NCI-H748 (cell line): ENCODE measurements around the gene PDZD2.
"Not testable (repeated sequence)": the region's sequence is repeated elsewhere in the genome, so short reads cannot be mapped to it uniquely, and the experiment has no call there.

ENCODE experiments used
- DNase-seq: peaks from one replicate; lab custom pipeline; 2025; ENCODE audit not compliant: unreplicated experiment; lab: John Stamatoyannopoulos, UW

PDZD2 gene

GRCh38 chr5:31731710-31732301 is 92.9 kb downstream of the PDZD2 start:
- no peak for DNase-seq

GRCh38 chr5:31732821-31733220 is 93.9 kb downstream of the PDZD2 start:
- not testable (repeated sequence) for DNase-seq

GRCh38 chr5:31733371-31733770 is 94.4 kb downstream of the PDZD2 start:
- DNase-seq, result no peak

- DNase-seq, result no peak
Observed at GRCh38 chr5:31736127-31736526, 97.2 kb downstream of the PDZD2 start.

- no peak for DNase-seq
Observed at GRCh38 chr5:31738199-31738598, 99.3 kb downstream of the PDZD2 start.

- no peak for DNase-seq
Observed at GRCh38 chr5:31741496-31741895, 102.6 kb downstream of the PDZD2 start.

GRCh38 chr5:31743678-31744077 is 104.7 kb downstream of the PDZD2 start:
- DNase-seq, result no peak

- no peak for DNase-seq
Observed at GRCh38 chr5:31748458-31749172, 109.7 kb downstream of the PDZD2 start.

GRCh38 chr5:31750215-31750614 is 111.3 kb downstream of the PDZD2 start:
- DNase-seq, result no peak

GRCh38 chr5:31751610-31752009 is 112.7 kb downstream of the PDZD2 start:
- no peak for DNase-seq

- DNase-seq, result peak; percentile 54
Observed at GRCh38 chr5:31753700-31754357, 114.9 kb downstream of the PDZD2 start.

GRCh38 chr5:31754358-31754704 is 115.4 kb downstream of the PDZD2 start:
- DNase-seq, result no peak

GRCh38 chr5:31754741-31755675 is 116.1 kb downstream of the PDZD2 start:
- DNase-seq, result no peak

- DNase-seq, result no peak
Observed at GRCh38 chr5:31755676-31756230, 116.8 kb downstream of the PDZD2 start.

GRCh38 chr5:31757806-31758205 is 118.9 kb downstream of the PDZD2 start:
- no peak for DNase-seq

GRCh38 chr5:31758803-31759425 is 120.0 kb downstream of the PDZD2 start:
- no peak for DNase-seq

GRCh38 chr5:31759925-31760324 is 121.0 kb downstream of the PDZD2 start:
- peak; percentile 46 for DNase-seq

GRCh38 chr5:31761877-31762276 is 122.9 kb downstream of the PDZD2 start:
- DNase-seq, result no peak

GRCh38 chr5:31763424-31763823 is 124.5 kb downstream of the PDZD2 start:
- DNase-seq, result no peak

GRCh38 chr5:31764687-31765086 is 125.8 kb downstream of the PDZD2 start:
- not testable (repeated sequence) for DNase-seq
